H1 (cell line): ENCODE results near the gene TGFBR1. TPM values are rescaled to one million over a fixed set of nuclear protein-coding genes. Genes with fewer than 3 reads are reported as not detected.

Source experiments
- ATF2 ChIP-seq: IDR thresholded peaks from 2 replicates; pipeline ENCODE4 v1.6.1; 2012; ENCODE audit warnings: low read length, inconsistent platforms
- BRCA1 ChIP-seq: IDR thresholded peaks from 2 replicates; pipeline ENCODE4 v1.6.1; 2012; ENCODE audit warnings: low read depth, low read length, improper control_type of control experiment
- CBX5 ChIP-seq: fragments of 300-800, 300-1000 bp; sonication (generic); IDR thresholded peaks from 2 replicates; pipeline ENCODE4 v1.7.1; 2016; ENCODE audit warnings: antibody characterized with exemption, low read length, low read depth
- CREB1 ChIP-seq: IDR thresholded peaks from 2 replicates; pipeline ENCODE4 v1.6.1; 2012; ENCODE audit warnings: inconsistent platforms
- CTBP2 ChIP-seq: IDR thresholded peaks from 2 replicates; pipeline ENCODE4 v1.7.0; 2011; ENCODE audit warnings: borderline replicate concordance, mild to moderate bottlenecking, moderate library complexity, mixed read lengths, low read length; ENCODE audit not compliant: insufficient read depth, insufficient read length
- EZH2 ChIP-seq: fragments of 200-600 bp; sonication (generic); IDR thresholded peaks from 2 replicates; pipeline ENCODE4 v1.7.1; 2012; ENCODE audit warnings: low read depth, mild to moderate bottlenecking, moderate library complexity, low read length, inconsistent platforms; ENCODE audit not compliant: severe bottlenecking
- FOSL1 ChIP-seq: IDR thresholded peaks from 2 replicates; pipeline ENCODE4 v1.6.1; 2011; ENCODE audit warnings: mild to moderate bottlenecking, low read depth, low read length, moderate library complexity; ENCODE audit not compliant: insufficient read depth
- GABPA ChIP-seq: IDR thresholded peaks from 2 replicates; pipeline ENCODE4 v1.6.1; 2011; ENCODE audit warnings: mild to moderate bottlenecking, low read length, moderate library complexity, borderline replicate concordance; ENCODE audit not compliant: insufficient read depth
- HDAC6 ChIP-seq: IDR thresholded peaks from one replicate; pipeline ENCODE4 v1.7.1; 2012; ENCODE audit warnings: low read depth, mild to moderate bottlenecking, inconsistent platforms, low read length, moderate library complexity
- MAFK ChIP-seq: IDR thresholded peaks from 2 replicates; pipeline ENCODE4 v1.6.1; 2012; ENCODE audit warnings: low read depth, mild to moderate bottlenecking, improper control_type of control experiment, low read length
- NANOG ChIP-seq: IDR thresholded peaks from 2 replicates; pipeline ENCODE4 v1.6.1; 2011; ENCODE audit warnings: low read length, low read depth, mild to moderate bottlenecking, inconsistent platforms; ENCODE audit not compliant: insufficient read depth, poor library complexity, severe bottlenecking
- POLR2A ChIP-seq, 2 experiments: IDR thresholded peaks; 1 replicate in 1 of 2; 2 replicates in 1 of 2; pipeline ENCODE4 v1.6.1; 2011; ENCODE audit warnings: low read depth in 2 of 2, low read length in 2 of 2, mild to moderate bottlenecking in 2 of 2; ENCODE audit errors: control extremely low read depth in 1 of 2
- POLR2AphosphoS5 ChIP-seq: IDR thresholded peaks from 2 replicates; pipeline ENCODE4 v1.6.1; 2011; ENCODE audit warnings: low read depth, low read length
- RAD21 ChIP-seq, 2 experiments: IDR thresholded peaks in 1 of 2; conservative IDR thresholded peaks in 1 of 2; 2 replicates each; pipeline ENCODE4 v1.6.1; 2011; ENCODE audit warnings: low read depth in 2 of 2, low read length in 2 of 2, improper control_type of control experiment in 1 of 2, inconsistent platforms in 1 of 2, mild to moderate bottlenecking in 1 of 2, moderate library complexity in 1 of 2
- RFX5 ChIP-seq: IDR thresholded peaks from 2 replicates; pipeline ENCODE4 v1.6.1; 2011; ENCODE audit warnings: low read depth, low read length, improper control_type of control experiment, borderline replicate concordance
- RNF2 ChIP-seq: fragments of 200-900, 300-1000 bp; sonication (generic); IDR thresholded peaks from 2 replicates; pipeline ENCODE4 v1.7.1; 2016; ENCODE audit warnings: borderline replicate concordance, low read depth, mild to moderate bottlenecking, antibody characterized with exemption, low read length; ENCODE audit not compliant: poor library complexity, severe bottlenecking; ENCODE audit errors: missing control alignments
- RXRA ChIP-seq: IDR thresholded peaks from 2 replicates; pipeline ENCODE4 v1.6.1; 2011; ENCODE audit warnings: low read depth, mild to moderate bottlenecking, low read length, moderate library complexity; ENCODE audit not compliant: insufficient read depth
- SIX5 ChIP-seq: IDR thresholded peaks from 2 replicates; pipeline ENCODE4 v1.6.1; 2011; ENCODE audit warnings: mild to moderate bottlenecking, low read depth, low read length
- SP4 ChIP-seq: IDR thresholded peaks from 2 replicates; pipeline ENCODE4 v1.6.1; 2012; ENCODE audit warnings: low read length, inconsistent platforms
- SRF ChIP-seq: IDR thresholded peaks from 2 replicates; pipeline ENCODE4 v1.6.1; 2011; ENCODE audit warnings: mild to moderate bottlenecking, low read depth, low read length, moderate library complexity
- SUZ12 ChIP-seq: fragments of 200-600 bp; sonication (generic); IDR thresholded peaks from 2 replicates; pipeline ENCODE4 v1.6.1; 2012; ENCODE audit warnings: mild to moderate bottlenecking, inconsistent platforms, low read length, moderate library complexity, mixed read lengths
- TBP ChIP-seq: IDR thresholded peaks from 2 replicates; pipeline ENCODE4 v1.6.1; 2011; ENCODE audit warnings: low read depth, low read length, improper control_type of control experiment
- TCF12 ChIP-seq: IDR thresholded peaks from 2 replicates; pipeline ENCODE4 v1.6.1; 2011; ENCODE audit warnings: low read depth, mild to moderate bottlenecking, low read length
- polyA plus RNA-seq, 7 experiments: library from polyadenylated mRNA; depleted of rRNA in 3 of 7; stranded (reverse) in 5 of 7; unstranded in 2 of 7; fragments of >200 nt in 5 of 7; fragments of 200-250 nt in 2 of 7; gene quantifications; 1 replicate in 5 of 7; 2 replicates in 1 of 7; 4 replicates in 1 of 7; pipeline versions ENCODE4 v1.2.1 to v1.2.3, GENCODE V29; 2011 to 2013; ENCODE audit warnings: missing spikeins in 2 of 7, mixed read lengths in 2 of 7
- total RNA-seq: library from RNA; stranded (reverse); fragmentation: NEBNext Ultra II Directional; extraction: Animal tissue kit (Norgen Biotek cat#: 25700); gene quantifications from 2 replicates; pipeline ENCODE4 v1.2.1, GENCODE V29; 2021

TGFBR1 gene
- total and polyA plus RNA-seq, 2 of the 8 experiments (the other 6 are each of a cell fraction or from before 2014, with no cell fraction given): 16.8 to 52.4 TPM

GRCh38 chr9:99169982-99170761, 65.3 kb downstream of the TGFBR1 start (continued):
- TF ChIP-seq RXRA (no peak), RFX5 (no peak), SUZ12 (no peak), HDAC6 (no peak), RNF2 (no peak), GABPA (no peak), CTBP2 (peak; percentile 55), TBP (no peak), POLR2AphosphoS5 (no peak), FOSL1 (no peak), TCF12 (no peak), POLR2A (IDR thresholded peaks at IDR 0.05; ENCODE audit: control extremely low read depth in 1 of 2, low read depth in 2 of 2, low read length in 2 of 2) (no peak), CBX5 (no peak), CREB1 (0 out of 2 replicates have a peak, but pooled peaks have one; percentile 27), EZH2 (no peak), SP4 (no peak), BRCA1 (no peak), ATF2 (no peak), RAD21 (IDR thresholded peaks at IDR 0.05 in 1 of 2, conservative IDR thresholded peaks at IDR 0.05 in 1 of 2; ENCODE audit: low read depth in 2 of 2, low read length in 2 of 2) (peak in 1 of 2 experiments; percentile 18; a peak in 1 of 4 replicates), MAFK (no peak), NANOG (no peak), SRF (no peak), SIX5 (no peak)
